AG10803 (cell line): ENCODE measurements around the gene OR10P1.

Source experiments
- DNase-seq: peaks from one replicate; pipeline ENCODE4 v3.0.0; 2010; ENCODE audit warnings: low read depth
- H3K4me3 ChIP-seq: 2 replicates; pipeline ENCODE4 v1.5.1; 2011; ENCODE audit warnings: mild to moderate bottlenecking, low read length, control low read depth
- CTCF ChIP-seq: conservative IDR thresholded peaks from 2 replicates; pipeline ENCODE4 v1.5.1; 2011; ENCODE audit warnings: mild to moderate bottlenecking, low read length, control low read depth, inconsistent platforms

Gene OR10P1

GRCh38 chr12:55652352-55652751, 15.7 kb downstream of the OR10P1 start:
- no peak for TF ChIP-seq CTCF
- no peak overlapping the region for H3K4me3 ChIP-seq
- no peak for DNase-seq

- no peak overlapping the region for H3K4me3 ChIP-seq
- DNase-seq = no peak
- TF ChIP-seq CTCF = no peak
Measured at GRCh38 chr12:55653031-55653430, 16.3 kb downstream of the OR10P1 start.

- no peak for TF ChIP-seq CTCF
- H3K4me3 ChIP-seq = no peak overlapping the region
- no peak for DNase-seq
Measured at GRCh38 chr12:55654511-55655214, 18.0 kb downstream of the OR10P1 start.

GRCh38 chr12:55657212-55657611, 20.5 kb downstream of the OR10P1 start:
- no peak for TF ChIP-seq CTCF
- DNase-seq = no peak
- no peak overlapping the region for H3K4me3 ChIP-seq

- no peak for DNase-seq
- TF ChIP-seq CTCF = no peak
- no peak overlapping the region for H3K4me3 ChIP-seq
Measured at GRCh38 chr12:55658212-55658611, 21.5 kb downstream of the OR10P1 start.

- no peak for TF ChIP-seq CTCF
- no peak overlapping the region for H3K4me3 ChIP-seq
- no peak for DNase-seq
Measured at GRCh38 chr12:55658635-55659391, 22.1 kb downstream of the OR10P1 start.
